PC-9 (cell line): ENCODE results near the gene CFH. TPM values are rescaled to one million over a fixed set of nuclear protein-coding genes. Genes with fewer than 3 reads are reported as not detected.

Experiments used
- BruUV-seq: library from RNA; stranded (reverse); fragments of 400-500 nt; replicated peaks from 2 replicates; lab custom pipeline; 2021; lab: Mats Ljungman, UMichigan
- CTCF ChIA-PET: fragments of 300-600 bp; sonication (Branson Sonifier 250); formaldehyde crosslinking; loops from one replicate; lab custom pipeline; 2022; ENCODE audit warnings: antibody characterized with exemption; lab: Charles Lee
- POLR2A ChIA-PET: fragments of 300-600 bp; sonication (Branson Sonifier 250); formaldehyde crosslinking; loops from one replicate; lab custom pipeline; 2022; ENCODE audit warnings: antibody characterized with exemption; ENCODE audit not compliant: unreplicated experiment; lab: Charles Lee
- DNase-seq, 2 experiments: peaks; one replicate each; pipeline versions ENCODE4 v3.0.0 to v3.0.0-alpha.2; 2015 to 2022; ENCODE audit warnings: mixed read lengths in 1 of 2
- H2AFZ ChIP-seq: fragments of 200-600 bp; sonication (generic); 2 replicates; pipeline ENCODE4 v1.8.1; 2017; ENCODE audit warnings: antibody characterized with exemption
- H3F3A ChIP-seq: fragments of 200-600 bp; sonication (generic); 2 replicates; pipeline ENCODE4 v1.8.1; 2017; ENCODE audit warnings: antibody characterized with exemption, mild to moderate bottlenecking, low read depth; ENCODE audit not compliant: insufficient read depth
- H3K27ac ChIP-seq: fragments of 200-600 bp; sonication (generic); 2 replicates; pipeline ENCODE4 v1.6.1; 2016; ENCODE audit warnings: mixed run types
- H3K27me3 ChIP-seq: fragments of 200-600 bp; sonication (generic); 2 replicates; pipeline ENCODE4 v1.6.1; 2016; ENCODE audit warnings: low read depth, mixed run types; ENCODE audit not compliant: insufficient read depth
- H3K36me3 ChIP-seq: fragments of 200-600 bp; sonication (generic); 2 replicates; pipeline ENCODE4 v1.6.1; 2016; ENCODE audit warnings: low read depth, mixed run types
- H3K4me1 ChIP-seq: fragments of 200-600 bp; sonication (generic); replicated peaks from 2 replicates; pipeline ENCODE4 v1.6.1; 2016; ENCODE audit warnings: mixed run types; ENCODE audit not compliant: insufficient read depth
- H3K4me2 ChIP-seq: fragments of 200-600 bp; sonication (generic); 2 replicates; pipeline ENCODE4 v1.6.1; 2017; ENCODE audit warnings: mixed run types
- H3K4me3 ChIP-seq: fragments of 200-600 bp; sonication (generic); 2 replicates; pipeline ENCODE4 v1.6.1; 2016; ENCODE audit warnings: mixed run types
- H3K79me2 ChIP-seq: fragments of 200-600 bp; sonication (generic); 2 replicates; pipeline ENCODE4 v1.6.1; 2017; ENCODE audit warnings: low read depth, mixed run types
- H3K9me2 ChIP-seq: fragments of 200-600 bp; sonication (generic); 2 replicates; pipeline ENCODE4 v1.8.1; 2017; ENCODE audit warnings: mild to moderate bottlenecking; ENCODE audit not compliant: insufficient read depth
- H3K9me3 ChIP-seq: fragments of 200-600 bp; sonication (generic); 2 replicates; pipeline ENCODE4 v1.8.1; 2016; ENCODE audit warnings: low read depth; ENCODE audit not compliant: insufficient read depth
- H4K20me1 ChIP-seq: fragments of 200-600 bp; sonication (generic); 2 replicates; pipeline ENCODE4 v1.8.1; 2017; ENCODE audit not compliant: insufficient read depth
- EZH2 ChIP-seq: fragments of 200-600 bp; sonication (generic); IDR thresholded peaks from 2 replicates; pipeline ENCODE4 v1.8.0; 2017; ENCODE audit warnings: antibody characterized with exemption, low read depth
- intact Hi-C: fragments of 100-400 bp; cut with micrococcal nuclease; formaldehyde crosslinking; loops from one replicate; pipeline ENCODE4 v1.10.0; 2022; ENCODE audit not compliant: unreplicated experiment
- total RNA-seq: library from RNA; stranded (reverse); gene quantifications from 2 replicates; pipeline ENCODE4 v1.2.3, GENCODE V29; 2021
- TF ChIP-seq, protein P1 (sequence below): fragments of 200-600 bp; sonication (generic); conservative IDR thresholded peaks from 2 replicates; pipeline ENCODE4 v1.6.1; 2017; ENCODE audit warnings: mixed run types, antibody characterized with exemption, mild to moderate bottlenecking, moderate library complexity

CFH gene
- total RNA-seq, 1 experiment from 2014 or later = 3.8 TPM

GRCh38 chr1:196649990-196650389 lies 1.9 kb upstream of the CFH start:
- no peak overlapping the region for H2AFZ ChIP-seq
- no peaks in the 10 kb centered on the region for H3K79me2 ChIP-seq
- intact Hi-C loops = no loop called here
- no peak for TF ChIP-seq EZH2
- TF ChIP-seq, protein P1, sequence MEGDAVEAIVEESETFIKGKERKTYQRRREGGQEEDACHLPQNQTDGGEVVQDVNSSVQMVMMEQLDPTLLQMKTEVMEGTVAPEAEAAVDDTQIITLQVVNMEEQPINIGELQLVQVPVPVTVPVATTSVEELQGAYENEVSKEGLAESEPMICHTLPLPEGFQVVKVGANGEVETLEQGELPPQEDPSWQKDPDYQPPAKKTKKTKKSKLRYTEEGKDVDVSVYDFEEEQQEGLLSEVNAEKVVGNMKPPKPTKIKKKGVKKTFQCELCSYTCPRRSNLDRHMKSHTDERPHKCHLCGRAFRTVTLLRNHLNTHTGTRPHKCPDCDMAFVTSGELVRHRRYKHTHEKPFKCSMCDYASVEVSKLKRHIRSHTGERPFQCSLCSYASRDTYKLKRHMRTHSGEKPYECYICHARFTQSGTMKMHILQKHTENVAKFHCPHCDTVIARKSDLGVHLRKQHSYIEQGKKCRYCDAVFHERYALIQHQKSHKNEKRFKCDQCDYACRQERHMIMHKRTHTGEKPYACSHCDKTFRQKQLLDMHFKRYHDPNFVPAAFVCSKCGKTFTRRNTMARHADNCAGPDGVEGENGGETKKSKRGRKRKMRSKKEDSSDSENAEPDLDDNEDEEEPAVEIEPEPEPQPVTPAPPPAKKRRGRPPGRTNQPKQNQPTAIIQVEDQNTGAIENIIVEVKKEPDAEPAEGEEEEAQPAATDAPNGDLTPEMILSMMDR = no peak
- H3K4me1 ChIP-seq = no peaks in the 10 kb centered on the region
- H3K27me3 ChIP-seq = no peaks in the 10 kb centered on the region
- no TSS peak for BruUV-seq
- CTCF ChIA-PET = no interaction called here
- H3K4me3 ChIP-seq = no peak overlapping the region
- DNase-seq = no peak
- no peaks in the 10 kb centered on the region for H4K20me1 ChIP-seq
- H3K27ac ChIP-seq = no peak overlapping the region
- H3K36me3 ChIP-seq = no peaks in the 10 kb centered on the region
- POLR2A ChIA-PET = no interaction called here
- H3F3A ChIP-seq = no peaks in the 10 kb centered on the region; the same call in 1 of the 2 replicates
- H3K9me2 ChIP-seq = no peaks in the 10 kb centered on the region
- no peak overlapping the region for H3K4me2 ChIP-seq
- H3K9me3 ChIP-seq = no peaks in the 10 kb centered on the region

DNA sequence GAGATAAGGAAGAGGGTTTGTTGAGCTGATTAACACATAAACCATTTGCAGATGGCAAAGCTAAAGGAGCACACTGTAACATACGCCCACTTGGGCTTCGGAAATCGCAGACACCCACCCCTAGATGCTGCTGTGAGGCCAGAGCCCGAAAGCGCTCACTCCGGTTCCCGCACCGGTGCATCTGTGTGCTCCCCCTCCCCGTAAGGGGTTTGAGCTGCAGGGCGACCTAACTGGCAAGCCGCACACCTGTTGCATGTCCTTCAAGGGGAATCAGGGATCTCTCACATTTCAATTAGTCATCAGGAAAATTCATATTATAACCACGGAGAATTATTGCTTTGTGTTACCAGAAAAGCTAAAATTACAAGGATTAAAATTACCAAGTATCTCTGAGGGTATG lies 1.4 kb upstream of the CFH start:
- no TSS peak for BruUV-seq
- H3K36me3 ChIP-seq = no peaks in the 10 kb centered on the region
- TF ChIP-seq, protein P1 = no peak
- TF ChIP-seq EZH2 = no peak
- H3K4me1 ChIP-seq = no peaks in the 10 kb centered on the region
- no peak overlapping the region; the same call in 1 of the 2 replicates for H2AFZ ChIP-seq
- H3K79me2 ChIP-seq = no peaks in the 10 kb centered on the region
- ChIA-PET POLR2A (no interaction called here), CTCF (no interaction called here)
- no peak overlapping the region for H3K27ac ChIP-seq
- no peaks in the 10 kb centered on the region for H3K9me2 ChIP-seq
- H4K20me1 ChIP-seq = no peaks in the 10 kb centered on the region
- intact Hi-C loops = no loop called here
- no peaks in the 10 kb centered on the region for H3K27me3 ChIP-seq
- no peak for DNase-seq
- H3F3A ChIP-seq = no peaks in the 10 kb centered on the region; the same call in 1 of the 2 replicates
- no peak overlapping the region for H3K4me3 ChIP-seq
- H3K9me3 ChIP-seq = no peaks in the 10 kb centered on the region
- H3K4me2 ChIP-seq = no peak overlapping the region

GRCh38 chr1:196651079-196651478 lies 764 bp upstream of the CFH start:
- Histone ChIP-seq H3K27me3 (no peaks in the 10 kb centered on the region), H3K4me3 (no peak overlapping the region), H3K79me2 (no peaks in the 10 kb centered on the region), H3K36me3 (no peaks in the 10 kb centered on the region), H3K4me2 (no peak overlapping the region), H3F3A (no peaks in the 10 kb centered on the region; the same call in 1 of the 2 replicates), H3K9me2 (no peaks in the 10 kb centered on the region), H2AFZ (no peak overlapping the region), H3K9me3 (no peaks in the 10 kb centered on the region), H4K20me1 (no peaks in the 10 kb centered on the region), H3K4me1 (no peaks in the 10 kb centered on the region), H3K27ac (no peak overlapping the region)
- ChIA-PET CTCF (no interaction called here), POLR2A (no interaction called here)
- intact Hi-C loops = no loop called here
- no TSS peak for BruUV-seq
- DNase-seq = no peak
- no peak for TF ChIP-seq EZH2
- TF ChIP-seq, protein P1 = no peak
